ENCODE measurements around the gene GOLGA5.

DNA sequence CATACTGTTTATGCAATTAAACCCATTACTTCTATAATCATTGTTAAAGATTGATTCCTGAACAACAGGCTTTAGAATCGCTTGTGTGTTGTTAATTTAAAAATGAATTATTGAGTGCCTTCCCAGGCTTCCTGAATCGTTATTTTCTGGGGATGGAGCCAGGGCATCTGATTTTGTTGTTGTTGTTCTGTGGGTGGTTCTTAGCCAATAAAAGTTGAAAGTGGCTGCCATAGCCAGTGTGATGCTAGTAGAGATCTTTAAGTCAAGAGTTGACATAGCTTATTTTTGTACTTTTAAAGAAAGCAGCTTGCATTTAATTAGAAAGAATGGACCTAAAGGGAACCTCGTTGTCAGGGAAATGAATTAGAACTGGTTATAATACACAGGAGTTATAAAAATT is 6.4 kb downstream of the GOLGA5 start:
- TF ChIP-seq, protein P1, sequence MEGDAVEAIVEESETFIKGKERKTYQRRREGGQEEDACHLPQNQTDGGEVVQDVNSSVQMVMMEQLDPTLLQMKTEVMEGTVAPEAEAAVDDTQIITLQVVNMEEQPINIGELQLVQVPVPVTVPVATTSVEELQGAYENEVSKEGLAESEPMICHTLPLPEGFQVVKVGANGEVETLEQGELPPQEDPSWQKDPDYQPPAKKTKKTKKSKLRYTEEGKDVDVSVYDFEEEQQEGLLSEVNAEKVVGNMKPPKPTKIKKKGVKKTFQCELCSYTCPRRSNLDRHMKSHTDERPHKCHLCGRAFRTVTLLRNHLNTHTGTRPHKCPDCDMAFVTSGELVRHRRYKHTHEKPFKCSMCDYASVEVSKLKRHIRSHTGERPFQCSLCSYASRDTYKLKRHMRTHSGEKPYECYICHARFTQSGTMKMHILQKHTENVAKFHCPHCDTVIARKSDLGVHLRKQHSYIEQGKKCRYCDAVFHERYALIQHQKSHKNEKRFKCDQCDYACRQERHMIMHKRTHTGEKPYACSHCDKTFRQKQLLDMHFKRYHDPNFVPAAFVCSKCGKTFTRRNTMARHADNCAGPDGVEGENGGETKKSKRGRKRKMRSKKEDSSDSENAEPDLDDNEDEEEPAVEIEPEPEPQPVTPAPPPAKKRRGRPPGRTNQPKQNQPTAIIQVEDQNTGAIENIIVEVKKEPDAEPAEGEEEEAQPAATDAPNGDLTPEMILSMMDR (IDR thresholded peaks at IDR 0.05 in 8 of 11, conservative IDR thresholded peaks at IDR 0.05 in 3 of 11) = no peak
- no peak for TF ChIP-seq POLR2AphosphoS5 (IDR thresholded peaks at IDR 0.05)
